CD4-positive, alpha-beta T cell treated with Interleukin-4 for 4 hours (primary cell): ENCODE measurements around the gene CCDC68.
"Not testable (repeated sequence)": the region's sequence is repeated elsewhere in the genome, so short reads cannot be mapped to it uniquely, and the experiment has no call there.

ENCODE experiments used
- DNase-seq: peaks from one replicate; pipeline ENCODE4 v3.0.0-alpha.2; 2020

CCDC68 gene, protein sequence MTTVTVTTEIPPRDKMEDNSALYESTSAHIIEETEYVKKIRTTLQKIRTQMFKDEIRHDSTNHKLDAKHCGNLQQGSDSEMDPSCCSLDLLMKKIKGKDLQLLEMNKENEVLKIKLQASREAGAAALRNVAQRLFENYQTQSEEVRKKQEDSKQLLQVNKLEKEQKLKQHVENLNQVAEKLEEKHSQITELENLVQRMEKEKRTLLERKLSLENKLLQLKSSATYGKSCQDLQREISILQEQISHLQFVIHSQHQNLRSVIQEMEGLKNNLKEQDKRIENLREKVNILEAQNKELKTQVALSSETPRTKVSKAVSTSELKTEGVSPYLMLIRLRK

DNA sequence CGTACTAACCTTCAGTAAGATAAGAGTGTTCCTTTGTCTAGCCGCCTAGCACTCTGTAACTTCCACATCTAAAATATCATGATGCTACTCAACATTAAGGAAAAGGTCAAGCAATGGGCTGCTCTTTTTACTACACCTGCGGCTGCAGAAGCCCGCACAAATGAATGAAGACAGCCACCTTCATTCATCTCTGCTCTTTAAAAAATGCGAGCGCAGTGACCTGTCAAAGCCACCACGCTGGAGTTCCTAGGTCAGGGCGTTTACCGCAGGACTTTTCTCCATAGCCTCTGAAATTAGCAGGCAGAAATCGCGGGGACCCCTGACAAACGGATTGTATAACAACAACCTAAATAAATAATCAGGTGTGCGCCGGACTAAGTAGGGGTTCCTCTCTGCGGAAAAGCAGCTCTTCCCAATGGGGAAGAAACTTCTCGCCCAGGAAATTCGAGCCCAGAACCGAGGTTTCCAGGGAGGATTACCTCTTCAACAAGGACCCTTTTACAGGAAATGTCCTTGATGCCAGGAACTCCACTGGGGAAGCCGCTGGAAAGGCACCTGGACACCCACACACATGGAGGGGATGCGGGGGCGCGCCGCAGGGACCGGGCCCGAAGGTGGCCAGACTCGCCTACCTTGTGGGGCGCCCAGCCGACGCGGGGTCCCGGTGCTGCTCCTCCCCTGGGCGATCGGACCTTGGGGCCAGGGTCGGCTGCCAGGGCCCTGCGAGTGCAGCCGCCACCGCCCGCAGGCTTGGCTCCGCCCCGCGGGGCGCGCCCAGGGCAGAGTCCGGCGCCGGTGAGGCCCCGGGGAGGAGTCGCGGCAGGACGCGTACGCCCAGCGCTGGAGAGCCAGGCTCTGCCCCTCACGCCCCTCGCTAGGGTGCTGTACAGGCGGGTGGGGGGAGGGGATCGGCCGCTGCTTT, at the start of gene CCDC68:
TSS of gene CCDC68 (minus strand) at position 758 of the 922 bp plus-strand sequence. CDS start 16,670 bp downstream, outside the sequence.
- DNase-seq: no peak

DNA sequence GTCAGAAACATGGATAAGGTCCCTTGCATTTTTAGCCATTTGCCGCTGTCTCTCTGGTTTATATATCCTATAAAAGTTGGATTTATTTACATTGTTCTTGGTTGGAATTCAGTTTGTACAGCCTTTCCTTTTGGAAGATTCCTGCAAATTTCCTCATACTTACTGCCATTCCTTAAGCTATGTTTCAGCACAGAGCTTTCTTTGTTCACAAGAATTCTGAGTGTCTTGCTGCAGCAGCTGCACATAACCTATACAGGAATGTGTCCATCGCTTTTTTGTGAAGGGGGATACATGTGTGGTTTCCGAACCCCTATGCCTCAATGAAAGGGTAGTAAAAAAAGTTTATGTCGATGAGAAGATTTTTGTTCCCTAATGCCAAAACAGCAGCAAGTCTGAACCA, 48.3 kb upstream of the CCDC68 start:
- DNase-seq: no peak

DNA sequence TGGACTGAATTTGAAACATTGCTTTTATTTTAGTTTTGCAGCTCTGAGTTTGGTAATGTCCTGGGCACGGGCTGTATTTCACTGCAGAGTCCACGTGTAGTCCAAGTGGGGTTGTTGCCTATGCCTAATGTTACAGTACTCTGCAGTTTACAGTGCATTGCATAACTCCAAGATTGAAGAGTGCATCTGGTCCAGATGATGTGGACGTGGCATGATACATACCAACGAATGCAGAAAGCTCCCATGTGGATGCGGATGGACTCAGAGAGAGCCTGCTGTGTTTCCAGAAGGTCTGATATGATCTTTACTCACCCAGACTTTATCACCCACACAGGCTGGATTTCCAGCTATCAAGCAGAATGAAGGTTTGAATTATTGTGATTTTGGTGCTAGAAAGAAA, 44.4 kb upstream of the CCDC68 start:
- DNase-seq: no peak

DNA sequence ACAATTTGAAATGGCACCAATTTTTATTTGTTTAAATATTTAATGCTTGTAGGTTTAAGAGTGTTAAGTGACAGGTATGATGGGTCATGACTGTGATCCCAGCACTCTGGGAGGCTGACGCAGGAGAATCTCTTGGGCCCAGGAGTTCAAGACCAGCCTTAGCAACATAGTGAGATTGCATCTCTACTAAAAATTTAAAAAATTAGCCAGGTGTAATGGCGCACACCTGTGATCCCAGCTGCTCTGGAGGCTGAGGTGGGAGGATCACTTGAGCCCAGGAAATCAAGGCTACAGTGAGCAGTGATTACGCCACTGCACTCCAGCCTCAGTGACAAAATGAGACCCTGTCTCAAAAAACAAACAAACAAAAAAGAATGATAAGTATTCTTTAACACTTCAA, 43.0 kb upstream of the CCDC68 start:
- DNase-seq: no peak

DNA sequence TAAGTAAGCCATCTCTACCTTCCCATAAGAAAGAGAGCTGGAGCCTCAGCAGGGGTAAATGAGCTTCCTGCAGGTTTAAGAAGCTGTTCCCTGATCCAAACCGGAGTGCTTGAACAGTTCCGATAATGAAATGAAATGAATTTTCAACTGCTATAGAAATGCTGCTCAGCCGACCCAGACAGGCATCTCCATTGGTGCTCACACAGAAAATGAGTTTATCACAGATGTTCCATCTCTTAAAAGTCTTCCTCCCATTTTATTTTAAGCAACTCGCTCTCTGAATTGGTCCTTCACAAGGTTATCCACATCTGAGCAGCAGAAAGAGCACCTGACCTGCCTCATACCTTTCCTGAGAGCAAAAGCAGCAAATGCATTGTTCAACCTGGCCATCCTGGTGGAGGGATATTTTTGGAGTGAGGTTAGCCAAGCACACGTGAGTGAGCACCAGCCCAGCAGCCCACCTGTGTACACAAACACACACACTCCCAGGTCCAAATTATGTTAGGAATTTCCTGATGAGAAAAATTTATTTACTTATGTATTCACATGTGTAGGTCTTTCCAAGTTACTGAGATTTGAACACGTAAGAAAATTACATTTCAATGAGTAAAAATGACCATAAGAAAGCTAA, 42.2 kb upstream of the CCDC68 start:
- DNase-seq: no peak

DNA sequence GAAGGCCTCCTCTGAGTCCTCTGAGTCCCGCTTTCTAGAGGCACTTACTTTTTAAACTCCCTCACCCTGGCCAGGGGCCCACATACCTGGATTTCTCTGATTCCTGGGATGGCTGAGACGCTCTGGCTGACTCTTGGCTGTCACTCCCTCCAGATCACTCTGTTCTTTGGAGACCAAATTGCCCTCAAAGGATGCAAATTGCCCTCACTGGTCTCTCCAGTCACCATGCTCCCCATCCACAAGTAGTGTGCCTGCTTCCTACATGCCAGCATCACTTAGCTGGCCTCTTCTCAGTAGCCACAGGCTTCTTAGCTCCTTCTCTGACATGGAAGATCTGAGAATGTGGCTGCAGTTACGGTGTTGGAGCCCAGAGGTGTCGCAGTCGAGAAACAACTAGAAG, 41.3 kb upstream of the CCDC68 start:
- no peak for DNase-seq

DNA sequence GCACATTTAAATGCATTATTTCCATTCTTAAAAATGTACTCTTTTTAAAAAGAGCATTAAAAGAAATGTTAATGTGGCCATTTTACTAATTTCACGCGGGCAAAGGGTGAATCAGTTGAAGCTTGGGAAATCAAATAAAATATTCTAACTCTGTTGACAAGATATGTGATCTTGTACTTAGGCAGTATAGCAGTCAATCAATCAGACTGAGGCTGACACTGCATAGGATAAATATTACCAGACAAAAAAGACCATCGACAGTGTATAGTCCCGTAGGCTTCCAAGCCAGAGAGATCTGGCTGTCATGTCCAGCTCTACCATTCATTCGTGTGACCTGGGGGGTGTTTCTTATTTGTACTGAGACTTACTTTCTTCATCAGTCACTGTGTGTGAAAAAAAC, 39.8 kb upstream of the CCDC68 start:
- DNase-seq: no peak

DNA sequence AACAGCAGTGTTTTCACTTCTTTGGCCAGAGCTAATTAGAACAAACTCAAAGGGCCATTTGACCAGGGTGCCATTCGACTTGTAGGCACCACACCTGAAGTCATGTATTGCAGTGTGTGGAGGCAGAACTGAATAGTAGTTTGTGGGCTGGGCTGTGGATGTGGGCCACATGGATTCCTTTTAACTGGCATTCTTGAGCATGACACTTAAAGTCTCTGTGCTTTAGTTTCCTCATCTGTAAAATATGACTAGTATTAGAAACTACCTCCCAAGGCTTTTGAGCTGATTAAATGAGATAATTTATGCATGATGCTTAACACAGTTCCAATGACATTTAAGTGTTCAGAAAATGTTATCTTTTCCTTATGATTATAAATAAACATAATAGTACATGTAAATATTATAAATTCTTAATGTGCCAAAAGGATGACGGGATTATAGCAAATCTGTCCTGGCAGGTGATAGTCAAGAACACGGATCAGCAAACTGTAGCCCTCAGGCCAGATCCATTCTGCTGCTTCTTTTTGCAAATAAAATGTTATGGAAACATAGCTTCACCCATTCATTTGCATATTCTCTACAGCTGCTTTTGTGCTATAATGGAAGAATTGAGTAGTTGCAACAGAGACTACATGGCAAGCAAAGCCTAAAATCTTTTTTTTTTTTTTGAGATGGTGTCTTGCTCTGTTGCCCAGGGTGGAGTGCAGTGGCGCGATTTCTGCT, 36.3 kb upstream of the CCDC68 start:
- DNase-seq: no peak

DNA sequence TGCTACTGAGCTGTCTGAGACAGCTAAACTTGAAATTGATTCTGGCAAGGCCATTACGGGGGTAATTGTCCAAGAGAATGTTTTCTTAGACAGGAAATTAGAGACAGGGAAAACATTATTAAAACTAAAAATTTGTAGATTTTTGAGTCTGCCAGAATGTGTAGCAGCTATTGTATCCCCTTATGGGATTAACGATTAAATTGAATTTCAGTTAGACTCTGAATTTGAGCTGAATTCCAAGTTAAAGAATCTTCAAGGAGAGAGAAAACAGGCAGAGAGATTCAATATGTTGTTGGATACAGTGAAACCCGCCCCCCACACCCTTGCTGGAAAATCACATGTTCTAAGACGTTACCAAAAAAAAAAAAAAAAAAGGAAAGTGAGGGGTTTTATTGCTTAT, 32.7 kb upstream of the CCDC68 start:
- DNase-seq: no peak

DNA sequence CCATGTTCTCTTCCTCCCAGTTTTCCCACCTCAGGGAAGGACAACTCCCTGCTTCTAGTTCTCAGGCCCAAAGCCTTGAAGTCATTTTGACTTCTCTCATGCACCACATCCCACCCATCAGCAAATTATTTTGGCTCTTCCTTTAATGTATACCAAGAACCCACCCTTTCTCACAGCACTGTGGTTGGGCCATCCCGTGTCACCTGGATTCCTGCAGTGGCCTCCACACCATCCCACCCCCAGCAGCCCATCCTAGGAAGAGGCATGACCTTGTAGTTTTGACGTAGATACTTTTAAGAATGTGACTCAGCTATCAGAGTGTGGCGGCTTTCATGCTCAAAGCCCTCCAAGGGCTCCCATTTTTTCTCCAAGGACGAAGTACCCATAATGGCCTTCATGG, 25.6 kb upstream of the CCDC68 start:
- DNase-seq: no peak

DNA sequence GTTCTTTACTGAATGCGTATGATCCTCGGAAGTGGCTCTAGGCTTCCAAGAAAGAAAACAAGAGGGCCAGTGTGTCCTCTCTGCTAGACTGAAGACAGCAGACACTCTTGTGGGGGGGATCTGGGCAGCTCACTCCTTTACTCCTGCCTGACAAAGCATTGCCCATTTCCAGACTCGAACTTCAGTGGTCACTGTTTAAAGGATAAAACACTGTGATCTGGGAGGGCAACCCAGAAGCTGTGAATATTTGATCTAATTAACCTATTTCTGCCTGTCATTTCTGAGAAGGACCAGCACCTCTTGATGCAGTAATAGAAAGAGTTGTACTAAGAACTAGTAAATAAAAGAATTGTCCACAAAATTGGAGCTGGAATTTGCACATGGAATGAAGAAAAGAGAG, 24.5 kb upstream of the CCDC68 start:
- DNase-seq: no peak

DNA sequence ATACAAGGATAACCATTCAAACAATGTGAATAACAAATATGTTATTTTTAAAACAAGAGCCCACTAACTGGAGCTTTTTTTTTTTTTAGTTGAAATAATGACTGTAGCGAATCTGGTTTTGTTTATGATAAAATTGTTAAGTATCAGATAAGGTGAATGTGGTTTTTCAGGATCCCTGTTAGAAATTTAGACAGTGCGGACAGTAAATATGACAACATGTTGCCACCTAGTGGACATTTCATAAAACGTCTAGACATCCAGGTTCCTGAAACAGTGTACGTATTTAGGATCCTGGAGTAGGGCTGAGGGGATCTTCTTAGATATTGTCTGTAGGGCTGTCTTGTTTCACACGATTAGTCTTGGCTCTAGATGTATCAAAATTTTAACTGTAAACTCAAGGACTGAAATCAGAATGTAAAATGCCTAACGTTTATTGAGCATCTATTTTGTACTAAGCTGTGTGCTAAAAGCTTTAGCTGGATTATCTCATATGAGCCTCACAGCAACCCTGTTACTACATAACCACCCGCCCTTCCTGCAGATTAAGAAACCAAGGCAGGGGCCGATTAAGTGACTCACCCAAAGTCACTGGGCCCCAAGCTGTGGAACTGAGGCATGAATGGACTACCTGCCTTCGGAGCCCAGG, 23.9 kb upstream of the CCDC68 start:
- DNase-seq: peak; percentile 49

DNA sequence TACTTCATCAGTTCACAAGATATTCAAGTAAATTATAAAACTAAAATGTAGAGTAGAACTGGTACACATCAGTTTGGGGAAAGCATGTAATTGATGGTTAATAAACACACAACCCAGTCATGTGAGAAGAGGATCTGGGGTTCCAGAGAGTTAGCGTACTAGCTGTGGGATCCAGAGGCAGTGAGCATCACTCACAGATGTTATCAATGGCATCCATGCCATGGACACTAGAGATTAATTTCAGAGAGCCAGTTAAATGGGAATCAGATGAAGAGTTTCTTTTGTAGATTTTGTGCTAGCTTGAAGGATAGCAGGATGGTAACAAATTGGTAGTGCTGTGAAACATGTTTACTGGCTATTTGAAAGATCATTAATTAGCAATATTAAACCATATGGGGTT, 21.8 kb upstream of the CCDC68 start:
- no peak for DNase-seq

DNA sequence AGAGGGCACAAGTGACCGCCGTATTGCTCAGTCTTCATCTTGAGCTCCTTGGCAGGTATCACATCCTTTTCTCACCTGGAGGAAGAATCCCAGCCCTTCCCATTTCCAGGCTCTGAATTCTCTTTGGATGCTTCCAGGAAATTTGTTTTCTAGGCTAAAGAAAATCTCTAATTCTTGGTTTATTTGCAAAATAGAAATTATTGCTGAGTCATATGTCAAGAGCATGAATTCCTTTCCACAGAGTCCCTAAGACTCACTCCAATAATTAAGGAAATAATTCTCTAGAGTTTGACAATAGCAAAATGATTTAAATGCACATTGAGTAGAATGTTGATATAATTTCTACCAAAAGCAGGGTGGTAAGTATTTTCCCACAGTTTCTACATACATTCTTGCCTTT, 16.3 kb upstream of the CCDC68 start:
- DNase-seq: no peak

DNA sequence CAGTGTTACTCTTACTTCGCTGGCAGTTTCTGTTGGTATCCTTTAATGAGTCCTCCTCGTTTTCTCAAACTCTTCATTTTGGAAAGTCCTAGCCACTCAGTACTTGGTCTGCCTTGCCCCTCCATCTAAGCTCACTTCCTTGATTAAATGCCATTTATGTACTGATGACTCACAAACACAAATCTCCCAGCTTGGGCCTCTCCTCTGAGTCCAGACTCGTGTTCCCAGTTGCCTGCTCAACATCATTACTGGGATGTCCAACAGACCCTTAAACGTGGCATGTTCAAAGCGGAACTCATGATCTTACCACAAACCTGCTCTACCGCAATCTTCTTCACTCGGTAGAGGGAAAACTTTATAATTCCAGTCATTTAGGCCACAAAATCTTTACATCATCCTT, 13.8 kb upstream of the CCDC68 start:
- DNase-seq: no peak

DNA sequence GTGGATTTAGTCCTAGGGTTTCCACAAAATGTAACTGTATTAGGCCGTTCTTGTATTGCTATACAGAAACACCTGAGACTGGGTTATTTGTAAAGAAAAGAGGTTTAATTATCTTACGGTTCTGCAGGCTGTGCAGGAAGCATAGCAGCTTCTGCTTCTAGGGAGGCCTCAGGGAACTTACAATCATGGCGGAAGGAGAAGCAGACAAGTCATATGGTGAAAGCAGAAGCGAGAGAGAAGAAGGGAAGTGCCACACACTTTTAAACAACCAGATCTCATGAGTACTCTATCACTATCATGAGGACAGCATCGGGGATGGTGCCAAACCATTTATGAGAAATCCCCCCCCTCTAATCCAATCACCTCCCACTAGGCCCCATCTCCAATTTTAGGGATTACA, 9.5 kb upstream of the CCDC68 start:
- DNase-seq: no peak

DNA sequence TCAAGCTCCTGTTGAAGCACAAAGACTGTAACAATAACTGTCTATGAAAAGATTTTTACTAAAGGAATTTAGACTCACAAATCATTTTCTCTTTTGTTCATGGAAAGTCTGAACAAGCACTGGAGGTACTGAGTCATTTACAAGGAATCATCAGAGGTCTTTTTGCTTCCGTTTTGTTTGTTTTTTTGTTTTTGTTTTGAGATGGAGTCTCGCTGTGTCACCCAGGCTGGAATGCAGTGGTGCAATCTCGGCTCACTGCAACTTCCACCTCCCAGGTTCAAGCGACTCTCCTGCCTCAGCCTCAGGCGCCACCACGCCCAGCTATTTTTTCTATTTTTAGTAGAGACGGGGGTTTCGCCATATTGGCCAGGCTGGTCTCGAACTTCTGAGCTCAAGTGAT, 9.0 kb upstream of the CCDC68 start:
- DNase-seq: not testable (repeated sequence)

DNA sequence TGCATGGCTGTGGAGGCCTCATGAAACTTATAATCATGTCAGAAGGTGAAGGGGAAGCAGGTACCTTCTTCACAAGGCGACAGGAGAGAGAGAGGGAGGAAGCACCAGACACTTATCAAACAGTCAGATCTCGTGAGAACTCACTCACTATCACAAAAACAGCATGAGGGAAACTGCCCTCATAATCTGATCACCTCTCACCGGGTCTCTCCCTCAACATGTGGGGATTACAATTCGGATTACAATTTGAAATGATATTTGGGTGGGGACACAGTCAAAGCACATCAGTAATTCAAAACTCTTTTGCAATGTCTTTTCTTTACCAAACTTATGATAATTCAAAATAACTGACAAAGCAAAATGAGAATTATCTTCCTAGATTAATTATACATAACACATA, 8.5 kb upstream of the CCDC68 start:
- DNase-seq: no peak

DNA sequence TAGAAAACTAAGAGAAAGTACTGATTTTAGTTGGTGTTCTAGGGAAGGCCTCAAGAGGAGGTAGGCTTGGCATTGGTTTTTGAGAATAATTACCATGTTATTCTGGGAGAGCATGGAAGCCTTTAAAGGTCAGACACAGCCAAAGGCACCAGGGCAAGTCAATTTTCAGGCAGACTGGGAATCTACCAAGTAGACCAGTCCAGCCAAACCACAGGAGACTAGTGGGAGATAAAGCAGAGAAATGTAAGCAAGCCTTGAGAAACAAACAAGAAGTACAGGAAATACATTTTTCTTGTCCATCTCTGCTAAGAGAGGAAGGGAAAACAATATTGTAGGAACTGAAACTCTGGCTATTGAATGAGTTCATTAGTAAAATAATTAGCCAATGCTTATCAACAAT, 5.5 kb upstream of the CCDC68 start:
- no peak for DNase-seq

DNA sequence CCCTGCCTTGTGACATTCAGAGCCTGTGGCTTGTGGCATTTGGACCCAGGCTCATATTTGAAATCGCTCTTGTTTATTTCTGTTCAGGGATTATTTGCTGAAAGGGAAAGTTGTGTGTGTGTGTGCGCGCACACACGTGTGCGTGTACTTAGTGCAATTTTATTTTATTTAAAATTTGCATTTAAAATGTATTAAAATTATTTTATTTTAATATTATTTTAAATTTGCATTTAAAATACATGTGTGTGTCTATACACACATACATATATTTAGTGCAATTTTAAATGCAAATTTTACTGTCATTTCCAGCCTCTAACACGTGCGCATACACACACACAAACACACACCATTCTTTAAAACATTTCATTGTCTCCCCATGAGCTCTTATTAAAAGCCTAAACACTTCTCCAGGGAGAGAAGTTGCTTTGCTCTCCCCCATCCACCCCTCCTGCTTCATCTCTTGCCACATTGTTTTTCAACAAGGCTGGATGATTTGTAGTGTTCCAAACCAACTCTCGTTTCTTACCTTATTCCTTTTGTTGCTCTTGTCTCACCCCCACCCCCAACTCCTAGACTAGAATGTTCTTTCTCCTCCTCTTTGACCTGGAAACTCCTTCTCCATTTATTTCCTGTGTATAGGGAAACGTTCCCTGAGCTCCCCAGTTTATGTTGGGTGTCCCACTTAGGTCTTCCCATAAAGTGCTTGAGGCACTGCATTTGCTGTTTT, 3.8 kb upstream of the CCDC68 start:
- no peak for DNase-seq

DNA sequence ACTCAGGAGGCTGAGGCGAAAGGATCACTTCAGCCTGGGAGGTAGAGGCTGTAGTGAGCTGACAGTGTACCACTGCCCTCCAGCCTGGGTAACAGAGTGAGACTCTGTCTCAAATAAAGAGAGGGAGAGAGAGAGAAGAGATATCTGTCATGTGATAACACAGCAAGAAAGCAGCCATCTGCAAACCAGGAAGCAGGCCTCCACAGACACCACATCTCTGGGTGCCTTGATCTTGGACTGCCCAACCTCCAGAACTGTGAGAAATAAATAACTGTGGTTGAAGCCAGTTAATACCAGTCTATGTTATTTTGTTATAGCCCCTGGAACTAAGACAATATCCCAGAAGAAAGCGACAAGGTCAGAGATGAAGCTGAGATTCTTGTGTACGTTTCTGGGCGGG, 2.6 kb upstream of the CCDC68 start:
- DNase-seq: no peak

DNA sequence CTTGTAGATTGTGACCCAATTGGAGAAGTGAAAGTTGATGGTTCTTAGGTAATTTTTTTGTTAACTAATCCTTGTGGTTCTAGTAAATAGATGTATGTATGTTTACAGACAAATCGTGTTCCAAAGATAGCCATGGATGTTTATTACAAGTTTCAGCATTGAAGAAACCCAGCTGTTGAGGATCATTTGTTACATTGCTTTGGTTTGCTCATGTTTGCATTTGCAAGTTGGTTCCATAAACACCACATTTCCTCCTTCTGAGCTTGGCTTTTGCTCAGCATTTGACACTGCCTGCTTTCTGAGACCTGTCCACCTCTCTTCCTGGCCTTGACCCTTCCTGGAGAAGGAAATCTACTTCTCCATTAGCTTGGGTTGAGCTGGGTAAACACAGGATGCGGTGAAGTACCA, 1.8 kb upstream of the CCDC68 start:
- no peak for DNase-seq
